Sigmoid colon (tissue), 4 donors: ENCODE measurements around the gene FGF4.

ENCODE experiments used
- POLR2A ChIP-seq, 2 donors: fragments of 450-650 bp; IDR thresholded peaks; one replicate each; pipeline ENCODE4 v1.6.1; 2016; ENCODE audit warnings: antibody characterized with exemption in 2 of 2, mild to moderate bottlenecking in 2 of 2, moderate library complexity in 2 of 2
- POLR2AphosphoS5 ChIP-seq, 4 donors: sonication (generic); formaldehyde crosslinking; IDR thresholded peaks; one replicate each; pipeline ENCODE4 v1.6.1; 2017; ENCODE audit warnings: antibody characterized with exemption in 4 of 4
- TF ChIP-seq, protein P1 (sequence below), 4 experiments: fragments of 450-650 bp in 3 of 4; fragments of 200-600 bp in 1 of 4; IDR thresholded peaks; one replicate each; pipeline ENCODE4 v1.5.1; 2016 to 2019; ENCODE audit warnings: antibody characterized with exemption in 4 of 4, mild to moderate bottlenecking in 3 of 4, moderate library complexity in 2 of 4

DNA sequence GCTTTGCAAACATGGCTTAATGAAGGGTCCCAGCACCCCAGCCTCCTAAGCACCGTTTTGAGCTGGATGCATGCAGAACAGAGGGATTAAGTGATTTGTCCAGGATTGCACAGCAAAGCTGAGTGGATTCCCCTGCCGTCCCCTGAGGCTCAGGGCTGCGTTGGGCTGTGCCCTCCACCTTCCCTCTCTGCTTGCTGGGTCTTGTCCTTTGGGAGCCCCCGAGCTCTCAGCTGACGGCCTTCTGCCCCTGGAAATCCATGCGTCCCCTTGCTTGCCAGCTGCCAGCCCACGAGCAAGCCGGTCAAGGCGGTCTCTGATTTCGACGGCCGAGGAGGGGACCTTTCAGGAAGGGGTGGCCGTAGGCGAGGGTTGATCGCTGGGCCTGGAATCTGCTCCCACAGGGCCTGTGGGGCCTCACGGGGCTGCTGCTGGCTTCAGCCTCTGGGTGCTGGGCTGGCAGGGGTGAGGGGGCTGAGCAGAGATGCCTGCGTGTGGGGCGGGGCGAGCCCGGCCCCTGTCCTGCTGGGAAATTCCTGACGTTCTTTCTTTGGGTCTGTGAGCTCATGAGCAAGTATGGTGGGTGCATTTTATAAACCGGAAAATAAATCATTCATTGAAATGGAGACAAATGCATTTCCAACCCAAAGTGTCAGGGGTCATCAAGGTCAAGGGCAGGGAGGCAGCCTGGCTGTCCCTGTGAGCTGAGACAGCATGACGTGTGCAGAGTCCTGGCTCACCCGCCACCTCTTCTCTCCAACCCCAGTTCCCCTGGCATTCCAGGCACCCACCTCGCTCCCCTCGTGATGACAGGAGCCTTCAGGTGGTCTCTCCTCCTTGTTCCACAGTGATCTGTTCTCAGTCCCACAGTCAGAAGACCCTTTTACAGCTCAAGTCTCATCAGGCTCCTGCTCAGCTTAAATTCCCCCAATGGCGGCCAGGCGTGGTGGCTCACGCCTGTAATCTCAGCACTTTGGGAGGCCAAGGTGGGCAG, 28.1 kb downstream of the FGF4 start:
- TF ChIP-seq, protein P1, sequence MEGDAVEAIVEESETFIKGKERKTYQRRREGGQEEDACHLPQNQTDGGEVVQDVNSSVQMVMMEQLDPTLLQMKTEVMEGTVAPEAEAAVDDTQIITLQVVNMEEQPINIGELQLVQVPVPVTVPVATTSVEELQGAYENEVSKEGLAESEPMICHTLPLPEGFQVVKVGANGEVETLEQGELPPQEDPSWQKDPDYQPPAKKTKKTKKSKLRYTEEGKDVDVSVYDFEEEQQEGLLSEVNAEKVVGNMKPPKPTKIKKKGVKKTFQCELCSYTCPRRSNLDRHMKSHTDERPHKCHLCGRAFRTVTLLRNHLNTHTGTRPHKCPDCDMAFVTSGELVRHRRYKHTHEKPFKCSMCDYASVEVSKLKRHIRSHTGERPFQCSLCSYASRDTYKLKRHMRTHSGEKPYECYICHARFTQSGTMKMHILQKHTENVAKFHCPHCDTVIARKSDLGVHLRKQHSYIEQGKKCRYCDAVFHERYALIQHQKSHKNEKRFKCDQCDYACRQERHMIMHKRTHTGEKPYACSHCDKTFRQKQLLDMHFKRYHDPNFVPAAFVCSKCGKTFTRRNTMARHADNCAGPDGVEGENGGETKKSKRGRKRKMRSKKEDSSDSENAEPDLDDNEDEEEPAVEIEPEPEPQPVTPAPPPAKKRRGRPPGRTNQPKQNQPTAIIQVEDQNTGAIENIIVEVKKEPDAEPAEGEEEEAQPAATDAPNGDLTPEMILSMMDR (IDR thresholded peaks at IDR 0.05): no peak
- TF ChIP-seq POLR2A (IDR thresholded peaks at IDR 0.05) (no peak), POLR2AphosphoS5 (IDR thresholded peaks at IDR 0.05) (no peak)
